GM10847 (cell line): Measurements from ENCODE around the gene STKLD1.

Experiments used
- POLR2A ChIP-seq: IDR thresholded peaks from 2 replicates; pipeline ENCODE4 v1.6.1; 2011; ENCODE audit not compliant: insufficient read length; ENCODE audit errors: extremely low read depth

The STKLD1 gene

DNA sequence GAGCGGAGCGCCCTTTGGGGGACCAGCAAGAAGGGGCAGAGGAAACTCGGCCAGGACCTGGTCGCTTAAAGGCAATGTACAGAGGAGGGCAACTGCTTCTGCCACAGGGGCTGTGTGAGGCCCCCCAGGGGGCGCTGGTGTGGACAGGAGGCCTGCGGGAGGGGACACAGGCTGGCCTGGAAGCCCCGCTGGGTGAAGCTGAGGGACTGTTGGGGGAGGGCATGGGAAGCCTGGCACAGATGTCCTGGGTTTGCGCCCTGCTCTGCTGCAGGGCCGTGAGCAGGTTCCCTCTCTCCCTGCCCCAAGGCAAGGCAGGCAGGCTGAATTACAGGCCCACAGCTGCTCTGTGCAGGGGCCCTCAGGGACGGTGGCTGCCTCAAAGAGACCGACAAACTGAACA lies 33.6 kb upstream of the STKLD1 start:
- no peak for TF ChIP-seq POLR2A

DNA sequence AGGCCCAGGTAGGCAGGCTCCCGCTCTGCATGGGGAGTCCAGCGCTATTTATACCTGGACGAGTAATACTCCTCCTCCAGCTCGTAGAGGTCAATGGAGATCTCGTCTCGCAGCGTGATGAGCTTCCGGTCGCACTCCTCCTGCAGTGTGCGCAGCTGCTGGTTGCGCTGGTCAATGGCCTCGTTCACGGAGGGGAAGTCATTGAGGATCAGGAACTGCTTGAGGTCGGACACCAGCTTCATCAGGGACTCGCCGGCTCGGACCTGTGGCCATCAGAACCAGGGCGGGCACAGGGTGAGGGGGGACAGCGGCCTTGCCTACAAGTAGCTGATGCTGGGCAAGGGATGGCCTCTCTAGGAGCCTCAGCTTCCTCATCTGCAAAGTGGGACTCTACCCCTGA lies 32.1 kb upstream of the STKLD1 start:
- TF ChIP-seq POLR2A = no peak

- no peak for TF ChIP-seq POLR2A
Measured at GRCh38 chr9:133344979-133345378, 31.2 kb upstream of the STKLD1 start.

GRCh38 chr9:133345596-133345995 lies 30.6 kb upstream of the STKLD1 start:
- no peak for TF ChIP-seq POLR2A

DNA sequence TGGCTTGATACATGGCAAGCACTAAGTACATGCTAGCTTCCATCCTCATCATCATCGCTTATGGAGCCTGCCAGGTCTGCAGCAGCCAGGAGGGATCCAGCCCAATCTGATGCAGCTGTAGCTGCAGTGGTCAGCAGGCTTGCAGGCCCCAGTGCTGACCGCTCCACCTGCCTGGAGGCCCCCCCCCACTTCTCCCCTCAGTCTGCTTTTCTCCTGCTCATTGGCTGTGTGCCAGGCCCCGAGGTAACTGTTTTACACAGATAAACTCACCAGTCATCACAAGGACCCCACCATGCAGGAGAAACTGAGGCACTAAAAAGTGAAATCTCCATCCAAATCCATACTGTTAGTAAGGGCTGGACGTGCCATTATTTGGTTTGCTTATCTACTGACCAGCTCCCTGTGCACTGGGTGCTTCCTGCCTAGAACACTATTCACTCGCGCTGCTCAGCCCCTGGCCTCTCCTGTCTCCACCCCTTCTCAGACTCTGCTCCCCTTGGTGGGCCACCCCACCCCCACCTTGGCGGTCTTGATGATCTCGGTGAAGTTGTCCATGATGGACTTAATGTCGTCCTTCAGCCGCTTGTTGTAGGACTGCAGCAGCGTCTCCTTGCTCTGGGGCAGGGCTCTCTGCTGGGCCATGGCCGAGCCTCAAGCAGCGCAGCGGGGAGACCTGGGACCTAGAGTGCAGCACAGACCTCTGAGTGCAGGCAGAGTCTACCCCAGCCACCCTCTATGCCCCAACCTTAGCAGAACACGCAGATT lies 30.0 kb upstream of the STKLD1 start:
- no peak for TF ChIP-seq POLR2A

GRCh38 chr9:133347515-133347984 lies 28.6 kb upstream of the STKLD1 start:
- TF ChIP-seq POLR2A = no peak

DNA sequence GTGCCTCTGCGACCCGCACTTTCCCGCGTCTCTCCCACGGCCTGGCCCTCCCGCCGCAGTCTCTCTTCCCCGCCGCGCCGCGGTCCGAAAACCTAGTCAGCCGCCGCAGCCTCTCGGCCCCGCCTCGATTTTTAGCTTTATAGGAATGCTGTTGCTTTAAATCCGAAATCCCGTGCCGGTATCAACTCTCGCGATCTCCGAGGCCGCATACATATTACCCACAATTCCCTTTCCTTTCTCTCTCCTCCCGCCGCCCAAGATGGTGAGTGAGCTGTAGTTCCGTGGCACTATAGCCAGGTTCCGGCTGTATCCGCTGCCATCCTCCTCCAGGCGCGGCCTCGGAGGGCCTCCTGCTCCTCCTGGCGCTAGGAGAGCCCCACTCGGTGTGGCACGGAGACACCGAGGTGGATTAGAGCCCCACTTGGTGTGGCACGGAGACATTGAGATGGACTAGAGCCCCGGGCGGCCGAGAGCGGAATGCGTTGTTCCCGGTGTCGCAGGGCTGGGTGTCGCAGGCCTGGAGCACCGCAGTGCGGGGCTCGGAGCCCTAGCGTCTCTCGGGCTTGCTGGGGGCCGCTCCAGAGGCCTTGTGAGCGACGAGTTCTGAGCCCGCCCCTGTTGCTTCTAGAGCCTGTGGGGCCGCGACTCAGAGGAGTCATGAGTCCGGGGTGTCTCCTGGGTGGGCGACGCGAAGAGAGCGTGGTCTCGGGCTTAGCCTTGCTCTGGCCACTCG lies 28.0 kb upstream of the STKLD1 start, which contains the start of the genes MED22 and RPL7A:
Gene MED22 (minus strand): TSS at position 147 of the 733 bp plus-strand sequence. CDS start 1,469 bp downstream, outside the sequence.
Gene RPL7A (plus strand): TSS at position 234 of the 733 bp plus-strand sequence. CDS start 26 bp downstream, at position 260.
- peak; percentile 98 for TF ChIP-seq POLR2A

DNA sequence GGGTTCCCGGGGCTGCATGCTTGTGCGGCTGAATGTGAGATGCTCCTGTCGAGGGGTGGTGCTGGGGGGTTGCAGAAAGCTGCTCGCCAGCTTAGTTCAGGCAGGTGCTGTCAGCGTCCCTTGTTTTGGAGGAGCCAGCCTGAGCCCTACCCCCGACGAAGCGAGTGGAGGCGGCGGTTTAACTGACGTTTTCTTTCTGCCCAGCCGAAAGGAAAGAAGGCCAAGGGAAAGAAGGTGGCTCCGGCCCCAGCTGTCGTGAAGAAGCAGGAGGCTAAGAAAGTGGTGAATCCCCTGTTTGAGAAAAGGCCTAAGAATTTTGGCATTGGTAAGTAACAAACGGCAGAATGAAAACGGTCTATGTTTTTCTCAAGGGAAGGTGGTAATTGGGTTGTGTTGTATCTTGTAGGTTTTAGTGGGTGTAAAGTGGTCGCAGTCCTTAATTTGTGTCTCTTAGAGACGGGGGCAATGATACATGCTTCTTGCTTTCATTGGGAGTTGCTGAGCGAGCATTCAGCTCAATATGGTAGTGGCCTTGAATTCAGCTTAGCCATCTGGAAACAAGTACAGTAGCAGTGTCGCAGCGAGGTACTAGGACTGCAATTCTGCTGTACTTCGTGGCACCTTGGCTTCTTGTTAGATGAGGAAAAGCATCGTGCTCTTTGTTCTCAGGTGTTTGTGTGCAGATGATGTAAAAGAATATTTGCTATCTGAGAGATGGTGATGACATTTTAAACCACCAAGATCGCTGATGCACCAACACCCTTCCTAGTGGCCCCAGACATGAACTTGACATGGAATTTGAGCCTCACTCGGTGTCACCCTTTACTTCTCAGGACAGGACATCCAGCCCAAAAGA lies 27.2 kb upstream of the STKLD1 start:
- no peak for TF ChIP-seq POLR2A

- no peak for TF ChIP-seq POLR2A
Measured at GRCh38 chr9:133349965-133350616, 26.1 kb upstream of the STKLD1 start.

DNA sequence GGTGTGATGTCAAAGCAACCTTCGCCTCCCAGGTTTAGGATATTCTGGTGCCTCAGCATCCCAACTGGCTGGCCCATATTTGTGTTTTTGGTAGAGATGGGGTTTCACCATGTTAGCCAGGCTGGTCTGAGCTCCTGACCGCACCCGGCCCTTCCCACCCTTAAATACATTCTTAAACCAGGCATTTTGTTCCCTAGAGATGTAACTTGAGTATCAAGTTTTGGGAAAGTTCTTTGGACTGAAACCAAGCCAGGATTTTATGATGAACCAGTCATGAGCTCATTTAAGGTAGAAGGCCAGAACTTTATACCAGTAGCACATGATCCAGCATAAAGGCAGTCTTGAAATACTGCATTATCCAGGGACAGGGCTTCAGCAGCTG lies 24.6 kb upstream of the STKLD1 start:
- TF ChIP-seq POLR2A = no peak

GRCh38 chr9:133351908-133352634 lies 24.1 kb upstream of the STKLD1 start:
- peak; percentile 10 for TF ChIP-seq POLR2A

DNA sequence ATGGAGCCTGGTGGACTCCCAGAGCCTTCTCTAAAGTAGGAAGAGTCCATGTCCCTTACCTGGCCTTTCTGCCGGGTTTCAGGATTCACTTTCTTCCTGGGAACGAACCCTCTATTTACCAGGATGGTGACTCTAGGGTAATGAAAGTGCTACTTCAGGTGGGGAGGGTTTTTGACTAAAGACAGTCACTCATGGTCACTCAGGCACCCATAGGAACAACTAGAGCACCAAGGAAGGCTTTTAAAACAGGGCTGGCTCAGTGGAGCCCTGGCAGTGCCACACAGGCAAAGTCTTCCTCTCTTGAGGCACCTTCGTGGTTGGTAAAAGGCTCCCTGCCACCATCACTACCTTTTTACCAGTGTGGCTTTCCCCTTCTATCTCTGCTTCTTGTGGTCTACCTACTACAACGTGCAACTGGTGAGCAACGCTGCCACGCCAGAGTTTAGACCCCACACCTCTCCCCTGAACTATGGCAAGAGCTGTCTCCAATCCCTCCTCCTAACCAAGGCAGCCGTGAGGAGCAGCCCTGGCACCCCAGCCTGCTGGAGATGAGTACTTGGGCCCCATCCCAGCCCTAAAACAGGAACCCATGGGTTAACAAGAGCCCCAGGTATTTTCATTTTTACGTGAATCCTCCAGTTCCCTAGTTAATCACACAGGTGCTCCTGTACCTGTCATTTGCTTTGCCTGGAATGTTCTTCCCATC lies 23.4 kb upstream of the STKLD1 start:
- peak; percentile 30 for TF ChIP-seq POLR2A

DNA sequence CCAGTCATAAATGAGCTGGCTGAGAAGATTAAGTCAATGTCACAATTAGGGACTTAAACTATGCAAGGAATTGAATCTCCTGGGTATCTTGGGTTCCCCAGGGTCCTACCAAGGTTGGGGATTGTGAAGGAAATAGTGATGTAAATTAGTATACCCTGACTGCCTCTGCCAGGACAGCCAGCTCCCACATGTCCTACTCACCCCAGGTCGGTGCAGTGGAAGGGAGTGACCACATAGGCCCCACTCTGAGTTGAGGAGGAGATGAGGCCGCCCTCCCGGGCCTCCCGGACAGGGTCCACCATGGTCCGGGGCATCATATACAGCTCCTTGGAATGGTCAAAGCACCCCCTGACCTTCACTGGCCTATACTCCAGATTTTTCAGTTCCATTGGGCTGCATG lies 22.6 kb upstream of the STKLD1 start:
- TF ChIP-seq POLR2A = no peak
